Smooth muscle cell (in vitro differentiated cells): ENCODE data around the gene PAX7. TPM values are rescaled to one million over a fixed set of nuclear protein-coding genes. Genes with fewer than 3 reads are reported as not detected.

Source experiments
- DNase-seq: peaks from one replicate; lab custom pipeline; 2025; ENCODE audit not compliant: unreplicated experiment; lab: John Stamatoyannopoulos, UW
- H2AFZ ChIP-seq: fragments of 200-600 bp; sonication (generic); 2 replicates; pipeline ENCODE4 v1.6.0; 2016; ENCODE audit warnings: antibody characterized with exemption, low read depth, mild to moderate bottlenecking
- H3F3A ChIP-seq: fragments of 200-600 bp; sonication (generic); 2 replicates; pipeline ENCODE4 v1.6.0; 2017; ENCODE audit warnings: antibody characterized with exemption, low read depth
- H3K27ac ChIP-seq: fragments of 200-600 bp; sonication (generic); 2 replicates; pipeline ENCODE4 v1.5.1; 2016; ENCODE audit warnings: low read depth, mild to moderate bottlenecking
- H3K27me3 ChIP-seq: fragments of 200-600 bp; sonication (generic); 2 replicates; pipeline ENCODE4 v1.6.1; 2016; ENCODE audit warnings: low read depth, mild to moderate bottlenecking
- H3K36me3 ChIP-seq: fragments of 200-600 bp; sonication (generic); 2 replicates; pipeline ENCODE4 v1.5.1; 2016; ENCODE audit warnings: low read depth
- H3K4me1 ChIP-seq: fragments of 200-600 bp; sonication (generic); 2 replicates; pipeline ENCODE4 v1.5.1; 2016; ENCODE audit warnings: low read depth
- H3K4me2 ChIP-seq: fragments of 200-600 bp; sonication (generic); 2 replicates; pipeline ENCODE4 v1.6.0; 2016; ENCODE audit warnings: mild to moderate bottlenecking
- H3K4me3 ChIP-seq: fragments of 200-600 bp; sonication (generic); 2 replicates; pipeline ENCODE4 v1.5.1; 2016; ENCODE audit warnings: mild to moderate bottlenecking
- H3K79me2 ChIP-seq: fragments of 200-600 bp; sonication (generic); 2 replicates; pipeline ENCODE4 v1.6.0; 2016; ENCODE audit warnings: low read depth, mild to moderate bottlenecking
- H3K9ac ChIP-seq: fragments of 200-600 bp; sonication (generic); 2 replicates; pipeline ENCODE4 v1.6.0; 2016; ENCODE audit warnings: low read depth
- H3K9me3 ChIP-seq: fragments of 200-600 bp; sonication (generic); replicated peaks from 2 replicates; pipeline ENCODE4 v1.5.1; 2016; ENCODE audit warnings: low read depth
- H4K20me1 ChIP-seq: fragments of 200-600 bp; sonication (generic); 2 replicates; pipeline ENCODE4 v1.6.0; 2016; ENCODE audit warnings: low read depth
- CTCF ChIP-seq: fragments of 200-600 bp; sonication (generic); IDR thresholded peaks from 2 replicates; pipeline ENCODE4 v1.5.1; 2017; ENCODE audit warnings: borderline replicate concordance, mild to moderate bottlenecking, antibody characterized with exemption; ENCODE audit not compliant: insufficient read depth, poor library complexity, severe bottlenecking
- WGBS: methylation state at CpG from one replicate; pipeline ENCODE4 v1.1.7; 2016; ENCODE audit warnings: low lambda C conversion rate; 5-methylcytosine and 5-hydroxymethylcytosine counted together
- polyA plus RNA-seq: library from polyadenylated mRNA; unstranded; fragments of >200 nt; fragmentation: Nextera tagmentation; extraction: Ambion mirVana; gene quantifications from 2 replicates; pipeline ENCODE4 v1.2.1, GENCODE V29; 2016
- total RNA-seq: library from RNA; depleted of rRNA; stranded (reverse); fragments of >200 nt; gene quantifications from 2 replicates; pipeline ENCODE4 v1.2.3, GENCODE V29; 2014

The PAX7 gene
- total and polyA plus RNA-seq, 2 experiments from 2014 or later: not detected

- Histone ChIP-seq H3K4me1 (peaks cover 51% of the 10 kb centered on the region), H3K27me3 (peaks cover 100% of the 10 kb centered on the region), H2AFZ (no peak overlapping the region), H3K27ac (no peak overlapping the region), H3F3A (no peaks in the 10 kb centered on the region), H3K9ac (no peak overlapping the region), H3K79me2 (no peaks in the 10 kb centered on the region), H4K20me1 (no peaks in the 10 kb centered on the region), H3K4me2 (no peak overlapping the region), H3K36me3 (no peaks in the 10 kb centered on the region), H3K9me3 (no peaks in the 10 kb centered on the region), H3K4me3 (no peak overlapping the region)
- DNase-seq: no peak
- TF ChIP-seq CTCF: no peak
- WGBS: 3% methylated on average over 44 of the region's 52 CpGs
These were observed 6.2 kb downstream of the PAX7 start for GRCh38 chr1:18636596-18637508.

GRCh38 chr1:18637511-18637960 is 6.9 kb downstream of the PAX7 start:
- H3F3A ChIP-seq: no peaks in the 10 kb centered on the region
- H3K79me2 ChIP-seq: no peaks in the 10 kb centered on the region
- no peak overlapping the region for H3K4me2 ChIP-seq
- peaks cover 51% of the 10 kb centered on the region for H3K4me1 ChIP-seq
- H2AFZ ChIP-seq: no peak overlapping the region
- no peak for TF ChIP-seq CTCF
- H4K20me1 ChIP-seq: no peaks in the 10 kb centered on the region
- H3K9me3 ChIP-seq: no peaks in the 10 kb centered on the region
- no peak overlapping the region for H3K4me3 ChIP-seq
- WGBS: 3% methylated on average over 24 of the region's 24 CpGs
- H3K9ac ChIP-seq: no peak overlapping the region
- DNase-seq: no peak
- H3K36me3 ChIP-seq: no peaks in the 10 kb centered on the region
- no peak overlapping the region for H3K27ac ChIP-seq
- H3K27me3 ChIP-seq: peaks cover 100% of the 10 kb centered on the region

GRCh38 chr1:18637962-18638834 is 7.6 kb downstream of the PAX7 start:
- H3K27ac ChIP-seq: no peak overlapping the region
- H3K4me2 ChIP-seq: no peak overlapping the region
- no peaks in the 10 kb centered on the region for H3K9me3 ChIP-seq
- no peak overlapping the region for H3K9ac ChIP-seq
- H3K79me2 ChIP-seq: no peaks in the 10 kb centered on the region
- no peaks in the 10 kb centered on the region for H4K20me1 ChIP-seq
- DNase-seq: no peak
- no peak for TF ChIP-seq CTCF
- H3K4me1 ChIP-seq: peaks cover 53% of the 10 kb centered on the region
- WGBS: 7% methylated on average over 15 of the region's 15 CpGs
- no peaks in the 10 kb centered on the region for H3K36me3 ChIP-seq
- H2AFZ ChIP-seq: no peak overlapping the region
- H3F3A ChIP-seq: no peaks in the 10 kb centered on the region
- no peak overlapping the region for H3K4me3 ChIP-seq
- H3K27me3 ChIP-seq: peaks cover 100% of the 10 kb centered on the region
